Pancreas (tissue), 10 donors: Measurements from ENCODE around the gene DOCK4. TPM values are rescaled to one million over a fixed set of nuclear protein-coding genes. Genes with fewer than 3 reads are reported as not detected.

Source experiments
- ATAC-seq, 4 donors: fragments of 200-7000 bp; cut with Tn5 transposase; one replicate each; pipeline versions ENCODE4 v1.8.0 to v1.9.1; 2020; ENCODE audit warnings: mild to moderate bottlenecking in 4 of 4, moderate library complexity in 4 of 4
- DNase-seq, 6 donors: peaks; one replicate each; pipeline ENCODE4 v3.0.0-alpha.2; 2020
- FAIRE-seq: peaks from 2 replicates; lab custom pipeline; 2012; peaks lifted over from hg19 to GRCh38; lab: Jason Lieb, UNC
- H3K27ac ChIP-seq, 4 donors: fragments of 200-600 bp; sonication (generic); 1 replicate in 3 of 4; 2 replicates in 1 of 4; pipeline versions ENCODE4 v1.5.0 to v1.8.0; 2020
- H3K27me3 ChIP-seq, 4 donors: fragments of 200-600 bp; one replicate each; pipeline ENCODE4 v1.8.0; 2021
- H3K36me3 ChIP-seq, 3 donors: fragments of 200-600 bp; sonication (generic) in 1 of 3; one replicate each; pipeline versions ENCODE4 v1.5.0 to v1.8.0; 2020 to 2021
- H3K4me1 ChIP-seq, 3 donors: fragments of 200-600 bp; one replicate each; pipeline ENCODE4 v1.8.0; 2021
- H3K4me3 ChIP-seq, 4 donors: fragments of 200-600 bp; sonication (generic) in 2 of 4; one replicate each; pipeline versions ENCODE4 v1.5.0 to v1.8.0; 2020 to 2021
- H3K9me3 ChIP-seq, 4 donors: fragments of 200-600 bp; one replicate each; pipeline ENCODE4 v1.8.0; 2021
- CTCF ChIP-seq, 4 donors: fragments of 200-600 bp; sonication (generic) in 3 of 4; IDR thresholded peaks; one replicate each; pipeline versions ENCODE4 v1.5.0 to v1.8.0; 2021; ENCODE audit warnings: antibody characterized with exemption in 4 of 4
- WGBS, 2 donors: extraction: QIAGEN DNeasy Blood & Tissue Kit; methylation state at CpG; one replicate each; pipeline ENCODE4 v1.1.7; 2013; 5-methylcytosine and 5-hydroxymethylcytosine counted together
- intact Hi-C, 3 donors: fragments of 100-400 bp; cut with DNase I; formaldehyde crosslinking; loops; one replicate each; pipeline versions ENCODE4 v1.11.1 to v1.14.2; 2022
- polyA plus RNA-seq, 2 donors: library from polyadenylated mRNA; stranded (reverse); fragments of 200-250 nt; gene quantifications; one replicate each; pipeline ENCODE4 v1.2.3, GENCODE V29; 2013
- total RNA-seq, 6 donors: library from RNA; stranded (reverse); fragmentation: NEBNext Ultra II Directional in 4 of 6; extraction: Animal tissue kit (Norgen Biotek cat#: 25700) in 4 of 6; gene quantifications; one replicate each; pipeline versions ENCODE4 v1.2.1 to v1.2.4, GENCODE V29; 2021 to 2023
- donor health status: healthy with polysubstance abuse.
- donor health status: DM: no; HTN: no; CAD: no; lungs with moderate emphysema.
- donor health status: DM: no; HTN: no; CAD: no.
- donor health status: control.
- donor health status: control.
- donor health status: Bipolar disorder and iron deficiency.
- donor health status: DM: yes; HTN: yes; CAD: no.
- donor health status: DM: no; HTN: no; CAD: no.
- donor health status: DM: no; HTN: no; CAD: no.
- donor health status: DM: yes; HTN: yes; CAD: no.

DOCK4 gene
- total and polyA plus RNA-seq, 8 donors = 5.4 to 15.5 (median 6.1) TPM

GRCh38 chr7:112195717-112196116 is 10.5 kb downstream of the DOCK4 start:
- DNase-seq = no peak
- Histone ChIP-seq H3K4me3 (no peak overlapping the region), H3K36me3 (no peaks in the 10 kb centered on the region), H3K4me1 (no peaks in the 10 kb centered on the region), H3K9me3 (no peaks in the 10 kb centered on the region), H3K27ac (no peak overlapping the region), H3K27me3 (no peaks in the 10 kb centered on the region)
- FAIRE-seq = no peak
- intact Hi-C loops = no loop called here
- WGBS, 2 donors = 68 to 73% methylated on average over 5 of the region's 5 CpGs
- no peak for ATAC-seq
- TF ChIP-seq CTCF (IDR thresholded peaks at IDR 0.05) = no peak

- intact Hi-C loops = no loop called here
- peak in 1 of 4 donors; percentile 34 for ATAC-seq
- no peak for FAIRE-seq
Observed at GRCh38 chr7:112193915-112194502, 12.2 kb downstream of the DOCK4 start.

GRCh38 chr7:112192236-112193154 is 13.7 kb downstream of the DOCK4 start:
- no peak for FAIRE-seq

More at GRCh38 chr7:112193915-112194502, 12.2 kb downstream of the DOCK4 start:
- TF ChIP-seq CTCF (IDR thresholded peaks at IDR 0.05) = no peak
- Histone ChIP-seq H3K27me3 (no peaks in the 10 kb centered on the region), H3K27ac (no peak overlapping the region), H3K4me3 (no peak overlapping the region), H3K36me3 (no peaks in the 10 kb centered on the region), H3K4me1 (no peaks in the 10 kb centered on the region), H3K9me3 (no peaks in the 10 kb centered on the region)
- DNase-seq = no peak

GRCh38 chr7:112190120-112190519 is 16.1 kb downstream of the DOCK4 start:
- WGBS, 2 donors = 73 to 90% methylated on average over 2 of the region's 2 CpGs
- no peaks in the 10 kb centered on the region for H3K9me3 ChIP-seq
- H3K27me3 ChIP-seq = no peaks in the 10 kb centered on the region
- no peak for ATAC-seq
- intact Hi-C loops = no loop called here
- no peak overlapping the region for H3K4me3 ChIP-seq
- no peaks in the 10 kb centered on the region for H3K4me1 ChIP-seq
- no peaks in the 10 kb centered on the region for H3K36me3 ChIP-seq
- no peak for FAIRE-seq
- TF ChIP-seq CTCF (IDR thresholded peaks at IDR 0.05) = no peak
- DNase-seq = no peak
- H3K27ac ChIP-seq = no peak overlapping the region

More at GRCh38 chr7:112192236-112193154, 13.7 kb downstream of the DOCK4 start:
- intact Hi-C loops = no loop called here
- H3K36me3 ChIP-seq = no peaks in the 10 kb centered on the region
- H3K27ac ChIP-seq = no peak overlapping the region
- no peaks in the 10 kb centered on the region for H3K9me3 ChIP-seq
- H3K4me3 ChIP-seq = no peak overlapping the region
- no peak for DNase-seq
- ATAC-seq = peak in 1 of 4 donors; percentile 33
- H3K27me3 ChIP-seq = no peaks in the 10 kb centered on the region
- 77 to 83% methylated on average over 4 of the region's 4 CpGs for WGBS, 2 donors
- H3K4me1 ChIP-seq = no peaks in the 10 kb centered on the region
- TF ChIP-seq CTCF (IDR thresholded peaks at IDR 0.05) = no peak
